ENCODE results near the gene PDGFB. TPM values are rescaled to one million over a fixed set of nuclear protein-coding genes. Genes with fewer than 3 reads are reported as not detected.

Gene PDGFB
- total RNA-seq, 1 donor from 2014 or later, result 29.8 TPM

DNA sequence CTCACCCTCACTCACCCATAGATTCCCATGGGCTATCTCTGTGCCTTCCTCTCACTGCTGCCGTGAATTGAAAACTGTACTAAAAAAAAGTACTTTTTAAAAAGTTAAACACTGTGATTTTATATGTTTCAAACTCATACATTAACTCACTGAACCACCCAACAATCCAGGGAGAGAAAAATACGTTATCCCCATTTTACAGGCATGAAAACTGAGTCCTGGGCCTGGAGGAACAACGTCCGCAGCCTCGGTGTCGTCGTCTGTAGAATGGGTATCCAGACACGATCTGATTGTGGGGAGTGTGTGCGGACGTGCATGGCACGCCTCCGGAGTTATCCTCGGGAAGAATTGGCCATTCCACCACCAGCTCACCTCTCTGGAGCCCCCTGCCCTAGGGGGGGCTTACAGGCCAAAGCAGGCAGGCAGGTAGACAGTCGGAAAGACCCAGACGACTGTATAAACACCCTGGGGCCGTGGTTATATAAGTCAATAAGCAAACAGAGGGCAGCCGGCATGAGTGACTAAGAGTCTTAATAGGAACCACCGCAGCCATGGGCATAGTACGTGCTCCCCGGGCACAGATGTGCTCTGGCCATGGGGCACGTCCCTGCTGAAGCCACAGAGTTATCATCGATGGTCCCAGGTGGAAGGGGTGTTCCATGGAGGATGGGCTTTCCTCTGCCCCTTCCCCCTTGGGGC lies 7.1 kb upstream of the PDGFB start:
- Histone ChIP-seq H3K4me3 (no peak overlapping the region), H3K9me3 (no peaks in the 10 kb centered on the region), H3K36me3 (no peaks in the 10 kb centered on the region), H3K27ac (no peak overlapping the region), H3K27me3 (peaks cover 13% of the 10 kb centered on the region), H3K4me1 (peaks cover 27% of the 10 kb centered on the region)
- ATAC-seq, result no peak
- TF ChIP-seq, protein P1, sequence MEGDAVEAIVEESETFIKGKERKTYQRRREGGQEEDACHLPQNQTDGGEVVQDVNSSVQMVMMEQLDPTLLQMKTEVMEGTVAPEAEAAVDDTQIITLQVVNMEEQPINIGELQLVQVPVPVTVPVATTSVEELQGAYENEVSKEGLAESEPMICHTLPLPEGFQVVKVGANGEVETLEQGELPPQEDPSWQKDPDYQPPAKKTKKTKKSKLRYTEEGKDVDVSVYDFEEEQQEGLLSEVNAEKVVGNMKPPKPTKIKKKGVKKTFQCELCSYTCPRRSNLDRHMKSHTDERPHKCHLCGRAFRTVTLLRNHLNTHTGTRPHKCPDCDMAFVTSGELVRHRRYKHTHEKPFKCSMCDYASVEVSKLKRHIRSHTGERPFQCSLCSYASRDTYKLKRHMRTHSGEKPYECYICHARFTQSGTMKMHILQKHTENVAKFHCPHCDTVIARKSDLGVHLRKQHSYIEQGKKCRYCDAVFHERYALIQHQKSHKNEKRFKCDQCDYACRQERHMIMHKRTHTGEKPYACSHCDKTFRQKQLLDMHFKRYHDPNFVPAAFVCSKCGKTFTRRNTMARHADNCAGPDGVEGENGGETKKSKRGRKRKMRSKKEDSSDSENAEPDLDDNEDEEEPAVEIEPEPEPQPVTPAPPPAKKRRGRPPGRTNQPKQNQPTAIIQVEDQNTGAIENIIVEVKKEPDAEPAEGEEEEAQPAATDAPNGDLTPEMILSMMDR (IDR thresholded peaks at IDR 0.05), result no peak
- intact Hi-C loops (cut with DNase I), result no loop called here
- DNase-seq, result no peak

DNA sequence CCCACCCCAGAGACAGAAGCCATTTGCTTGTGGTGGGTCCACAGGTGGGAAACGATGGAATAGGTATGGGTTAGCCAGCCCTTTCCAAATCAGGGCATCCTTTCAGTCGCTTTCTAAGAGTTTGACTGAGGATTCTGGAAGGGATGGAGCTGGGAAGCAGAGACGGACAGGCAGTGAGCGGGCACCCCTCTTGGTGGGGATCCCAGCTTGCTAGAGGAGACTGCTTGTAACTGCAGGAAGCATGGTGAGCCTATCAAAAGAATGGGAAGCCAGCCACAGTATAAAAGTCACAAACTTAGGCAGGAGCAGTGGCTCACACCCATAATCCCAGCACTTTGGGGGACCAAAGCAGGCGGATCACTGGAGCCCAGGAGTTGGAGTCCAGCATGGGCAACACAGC lies 6.1 kb upstream of the PDGFB start:
- H3K4me1 ChIP-seq, result peaks cover 27% of the 10 kb centered on the region
- ATAC-seq, result no peak
- peaks cover 24% of the 10 kb centered on the region for H3K27me3 ChIP-seq
- no peak for DNase-seq
- intact Hi-C loops (cut with DNase I), result no loop called here
- no peak overlapping the region for H3K4me3 ChIP-seq
- TF ChIP-seq, protein P1 (IDR thresholded peaks at IDR 0.05), result no peak
- H3K27ac ChIP-seq, result no peak overlapping the region
- no peaks in the 10 kb centered on the region for H3K9me3 ChIP-seq
- H3K36me3 ChIP-seq, result no peaks in the 10 kb centered on the region

DNA sequence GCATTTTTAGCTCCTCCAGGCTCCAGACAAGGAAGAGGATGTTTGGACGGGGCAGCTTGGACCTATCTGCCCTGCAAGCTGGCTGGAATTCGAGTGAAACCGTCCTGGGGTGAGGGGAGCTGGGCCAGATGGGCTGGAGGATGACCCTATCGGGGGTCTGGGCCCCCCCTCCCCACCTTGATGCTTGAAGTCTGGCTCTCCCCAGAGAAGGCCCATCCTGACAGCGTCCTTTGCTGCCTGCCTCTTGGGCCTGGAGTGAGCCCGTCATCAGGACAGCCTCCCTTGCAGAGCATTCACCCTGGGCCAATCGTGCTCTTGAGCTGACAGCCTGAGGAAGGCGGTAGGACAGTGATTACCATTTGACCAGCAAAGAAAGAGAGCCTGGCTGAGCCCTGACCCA lies 5.3 kb upstream of the PDGFB start:
- H3K36me3 ChIP-seq, result no peaks in the 10 kb centered on the region
- no peaks in the 10 kb centered on the region for H3K9me3 ChIP-seq
- TF ChIP-seq, protein P1 (IDR thresholded peaks at IDR 0.05), result no peak
- intact Hi-C loops (cut with DNase I), result no loop called here
- ATAC-seq, result no peak
- no peak overlapping the region for H3K27ac ChIP-seq
- no peak for DNase-seq
- H3K4me1 ChIP-seq, result peaks cover 29% of the 10 kb centered on the region
- peaks cover 31% of the 10 kb centered on the region for H3K27me3 ChIP-seq
- no peak overlapping the region for H3K4me3 ChIP-seq

DNA sequence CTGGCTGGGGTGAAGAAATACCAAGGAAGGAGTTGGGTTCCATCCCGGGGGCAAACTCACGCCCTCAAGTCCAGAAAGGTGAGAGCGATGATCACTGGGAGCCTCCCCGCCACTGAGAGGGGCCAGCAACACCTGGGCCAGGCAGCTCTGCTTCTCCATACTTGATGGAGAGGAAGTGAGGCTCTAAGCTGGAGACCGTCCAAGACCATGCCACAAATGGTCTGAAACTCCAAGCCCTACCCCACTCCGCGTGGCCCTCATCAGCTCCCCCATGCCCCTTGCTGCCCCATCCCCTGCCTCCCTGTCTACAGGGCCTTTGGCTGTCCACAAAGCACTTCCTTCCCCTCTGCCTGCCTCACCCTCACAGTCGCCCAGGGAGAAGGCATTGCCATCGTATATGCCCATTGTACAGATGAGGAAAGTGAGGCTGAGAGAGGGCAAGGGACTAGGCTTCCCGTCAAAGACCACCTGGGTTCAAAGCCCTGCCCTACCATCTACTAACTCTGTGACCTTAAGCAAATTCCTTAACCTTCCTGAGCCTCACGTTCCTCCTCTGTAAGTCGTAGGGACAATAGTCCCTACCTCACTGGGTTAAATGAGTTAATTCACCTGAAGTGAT lies 4.4 kb upstream of the PDGFB start:
- Histone ChIP-seq H3K27me3 (peaks cover 36% of the 10 kb centered on the region), H3K36me3 (no peaks in the 10 kb centered on the region), H3K4me1 (peaks cover 25% of the 10 kb centered on the region), H3K4me3 (no peak overlapping the region), H3K9me3 (no peaks in the 10 kb centered on the region), H3K27ac (no peak overlapping the region)
- ATAC-seq (no peak), DNase-seq (no peak)
- TF ChIP-seq, protein P1 (IDR thresholded peaks at IDR 0.05), result no peak
- intact Hi-C loops (cut with DNase I), result no loop called here

DNA sequence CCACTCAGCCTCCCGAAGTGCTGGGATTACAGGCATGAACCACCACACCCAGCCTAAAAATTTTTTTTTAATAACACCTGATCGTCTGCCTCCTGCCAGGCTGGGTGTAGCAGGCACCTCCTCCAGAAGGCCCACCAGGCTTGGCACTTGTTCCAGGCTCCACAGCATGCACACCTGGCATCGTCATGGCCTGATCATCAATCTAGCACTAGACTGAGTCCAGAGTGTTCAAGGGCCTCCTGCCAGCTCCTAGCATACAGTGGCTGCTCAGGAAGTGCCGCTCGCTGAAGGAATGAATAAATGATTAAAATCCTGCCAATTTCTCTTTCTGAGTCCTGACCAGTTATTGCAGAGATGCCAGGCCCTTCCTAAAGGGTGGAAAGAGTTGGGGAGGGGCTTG lies 3.5 kb upstream of the PDGFB start:
- Histone ChIP-seq H3K4me3 (no peak overlapping the region), H3K4me1 (peaks cover 16% of the 10 kb centered on the region), H3K27me3 (peaks cover 36% of the 10 kb centered on the region), H3K36me3 (no peaks in the 10 kb centered on the region), H3K9me3 (no peaks in the 10 kb centered on the region), H3K27ac (no peak overlapping the region)
- no peak for DNase-seq
- TF ChIP-seq, protein P1 (IDR thresholded peaks at IDR 0.05), result no peak
- intact Hi-C loops (cut with DNase I), result no loop called here
- no peak for ATAC-seq

Data from upper lobe of right lung (tissue), 1 donor.